NCI-H146 treated with DMSO at 0.1 percent for 48 hours (cell line): ENCODE data around the gene PRSS23.

Experiments
- DNase-seq: peaks from one replicate; lab custom pipeline; 2025; ENCODE audit not compliant: unreplicated experiment; lab: John Stamatoyannopoulos, UW

The PRSS23 gene

DNA sequence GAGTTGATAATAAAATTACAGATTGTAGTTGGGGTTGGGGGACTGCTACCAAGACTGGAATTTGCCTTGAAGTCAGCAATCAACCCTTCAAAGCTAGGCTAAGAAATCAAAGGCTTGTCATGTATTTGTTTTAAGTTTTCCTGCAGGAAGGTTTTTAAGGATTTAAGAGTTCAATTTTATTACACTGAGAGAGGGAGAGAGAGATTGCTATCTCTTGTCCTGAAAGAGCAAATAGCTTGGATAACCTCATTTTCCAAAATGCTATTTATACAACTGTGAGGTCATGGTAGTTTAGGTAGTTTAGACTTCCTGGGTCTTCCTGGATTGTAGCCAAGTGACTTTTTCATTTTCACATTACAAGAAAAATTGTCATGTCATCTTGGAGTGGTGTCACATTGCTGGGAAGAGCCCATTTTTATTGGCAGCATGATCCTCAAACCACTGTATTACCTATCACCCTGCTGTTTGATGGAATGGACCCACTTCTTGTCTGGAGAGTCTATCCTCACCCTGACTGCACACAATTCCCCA is 10.1 kb upstream of the PRSS23 start:
- no peak for DNase-seq

GRCh38 chr11:86790867-86791849 is 9.2 kb upstream of the PRSS23 start:
- no peak for DNase-seq

DNA sequence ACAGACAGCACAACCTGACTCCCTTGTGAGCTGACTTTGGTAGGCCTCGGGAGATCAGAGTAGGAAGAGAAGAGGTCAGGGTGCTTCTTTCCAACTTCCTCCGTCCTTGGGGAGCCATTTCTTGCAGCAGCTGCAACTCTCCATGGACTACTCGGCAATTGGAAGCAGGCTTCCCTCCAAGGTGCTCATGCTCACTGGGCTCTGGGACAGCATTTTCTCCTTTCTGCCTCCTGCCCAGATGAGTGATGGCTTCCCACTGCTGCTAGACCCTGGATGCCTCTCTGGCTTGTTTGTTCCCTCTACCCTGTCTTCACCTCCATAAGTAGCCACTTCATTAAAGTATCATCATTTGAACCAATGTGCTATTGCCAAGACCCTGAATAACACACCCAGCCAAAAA is 8.2 kb upstream of the PRSS23 start:
- DNase-seq = no peak

DNA sequence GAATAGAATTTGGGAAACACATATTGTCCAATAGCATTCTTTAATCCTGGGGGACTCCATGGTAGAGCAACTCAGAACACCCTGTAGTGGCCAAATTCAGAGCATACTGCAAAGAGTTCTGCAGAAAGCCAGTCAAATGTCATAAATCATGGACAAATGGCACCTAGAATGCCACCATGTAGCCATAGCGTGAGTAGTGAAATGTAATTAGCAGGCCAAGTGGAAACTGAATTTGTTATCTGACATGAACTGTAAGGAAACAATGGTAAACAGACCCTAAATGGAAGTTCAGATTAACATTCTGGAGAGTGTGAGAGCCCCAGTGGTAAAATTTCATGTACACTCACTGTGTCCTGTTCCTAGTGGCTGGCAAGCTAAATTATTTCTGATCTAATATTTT is 7.0 kb upstream of the PRSS23 start:
- no peak for DNase-seq

DNA sequence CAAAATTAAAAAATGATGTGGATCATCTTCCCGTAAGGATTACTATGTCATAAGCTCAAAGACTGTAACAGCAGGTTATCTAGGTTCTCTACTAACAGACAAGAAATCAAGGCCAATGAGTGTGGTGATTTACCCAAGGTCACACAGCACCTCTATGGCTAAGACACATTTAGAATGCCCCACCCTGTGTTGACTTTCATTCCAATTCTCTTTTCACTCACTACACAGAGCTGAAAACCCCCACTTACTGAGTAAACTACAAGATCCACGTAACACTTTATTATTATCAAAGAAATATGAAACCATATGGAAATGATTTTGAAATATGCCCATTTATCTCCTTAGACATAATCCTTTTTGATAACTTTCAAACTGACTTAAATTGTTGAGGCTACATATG is 4.8 kb upstream of the PRSS23 start:
- no peak for DNase-seq

DNA sequence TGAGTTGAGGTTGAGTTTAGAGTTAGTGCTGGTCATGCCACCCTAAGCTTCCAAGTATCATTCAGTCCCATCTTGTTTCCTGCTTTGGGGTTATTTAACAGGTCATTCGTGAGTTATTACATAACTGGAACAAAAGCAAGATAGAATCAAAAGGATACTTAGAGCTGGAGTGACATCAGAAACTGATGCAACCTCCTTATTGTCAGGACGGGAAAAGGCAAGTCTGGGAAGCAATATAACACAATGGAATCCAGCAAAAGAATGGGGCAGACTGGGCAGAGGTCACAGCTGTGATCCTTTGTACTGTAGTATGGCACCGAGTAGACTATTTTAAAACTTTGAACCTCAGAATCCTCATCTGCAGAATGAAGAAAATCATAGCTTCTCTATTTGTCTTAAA is 4.4 kb upstream of the PRSS23 start:
- no peak for DNase-seq

DNA sequence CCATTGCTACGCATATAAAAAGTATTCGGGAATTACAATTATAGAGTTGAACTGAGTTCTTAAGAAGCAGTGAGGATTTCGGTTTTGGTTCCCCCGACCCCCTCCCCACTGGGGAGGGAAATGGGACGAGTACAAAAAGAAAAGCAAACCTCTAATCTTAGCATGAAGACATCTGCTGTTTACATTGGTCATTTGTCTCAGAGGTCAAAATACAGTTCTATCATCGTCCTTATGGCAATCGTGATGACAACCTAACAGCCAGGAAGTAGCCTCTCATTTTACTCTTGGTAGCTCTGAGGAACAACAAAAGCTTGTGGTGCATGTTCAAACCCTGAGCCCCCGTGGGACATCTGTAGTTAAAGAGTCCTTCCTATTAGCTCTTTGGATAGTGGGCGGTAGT is 3.2 kb upstream of the PRSS23 start:
- no peak for DNase-seq

DNA sequence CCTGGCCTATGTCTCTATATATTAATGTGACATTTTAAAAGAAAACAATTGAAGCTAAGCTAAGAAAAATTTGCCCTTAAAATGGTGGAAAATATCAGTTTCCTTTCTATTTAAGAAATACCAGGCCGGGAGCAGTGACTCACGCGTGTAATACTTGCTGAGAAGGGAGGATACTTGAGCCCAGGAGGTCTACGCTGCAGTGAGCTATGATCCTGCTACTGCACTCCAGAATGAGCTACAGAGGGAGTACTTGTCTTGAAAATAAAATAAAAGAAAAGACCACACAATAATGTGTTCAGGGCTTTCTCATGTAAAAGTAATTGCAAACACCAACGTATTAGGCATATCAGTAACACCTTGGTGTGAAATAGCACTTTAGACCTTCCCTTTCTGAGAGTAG is 1.4 kb upstream of the PRSS23 start:
- DNase-seq = no peak

DNA sequence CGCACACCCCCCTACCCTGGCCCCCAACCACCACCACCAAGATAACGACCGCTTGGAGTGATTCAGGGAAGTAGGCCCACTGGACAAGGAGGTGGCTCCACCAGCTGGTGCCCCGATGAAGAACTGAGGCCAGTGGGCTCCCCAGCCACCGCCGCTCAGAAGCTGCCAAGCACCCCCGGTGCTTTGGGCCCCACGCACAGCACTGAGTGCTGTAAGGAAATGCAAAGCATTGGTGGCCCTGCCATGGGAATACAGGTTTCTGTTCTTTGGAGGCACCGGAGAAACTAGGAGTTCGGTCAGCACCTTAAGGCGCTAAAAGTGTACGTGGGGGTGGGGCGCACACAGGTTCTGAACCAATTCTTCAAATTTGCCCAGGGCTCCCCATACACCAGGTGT is 664 bp upstream of the PRSS23 start:
- no peak for DNase-seq

GRCh38 chr11:86800960-86801272 is 574 bp downstream of the PRSS23 start:
- no peak for DNase-seq

- no peak for DNase-seq
These were observed 1.0 kb downstream of the PRSS23 start for GRCh38 chr11:86801364-86801763.

GRCh38 chr11:86802146-86802545 is 1.8 kb downstream of the PRSS23 start:
- DNase-seq = no peak

- DNase-seq = no peak
These were observed 2.3 kb downstream of the PRSS23 start for GRCh38 chr11:86802601-86803051.

DNA sequence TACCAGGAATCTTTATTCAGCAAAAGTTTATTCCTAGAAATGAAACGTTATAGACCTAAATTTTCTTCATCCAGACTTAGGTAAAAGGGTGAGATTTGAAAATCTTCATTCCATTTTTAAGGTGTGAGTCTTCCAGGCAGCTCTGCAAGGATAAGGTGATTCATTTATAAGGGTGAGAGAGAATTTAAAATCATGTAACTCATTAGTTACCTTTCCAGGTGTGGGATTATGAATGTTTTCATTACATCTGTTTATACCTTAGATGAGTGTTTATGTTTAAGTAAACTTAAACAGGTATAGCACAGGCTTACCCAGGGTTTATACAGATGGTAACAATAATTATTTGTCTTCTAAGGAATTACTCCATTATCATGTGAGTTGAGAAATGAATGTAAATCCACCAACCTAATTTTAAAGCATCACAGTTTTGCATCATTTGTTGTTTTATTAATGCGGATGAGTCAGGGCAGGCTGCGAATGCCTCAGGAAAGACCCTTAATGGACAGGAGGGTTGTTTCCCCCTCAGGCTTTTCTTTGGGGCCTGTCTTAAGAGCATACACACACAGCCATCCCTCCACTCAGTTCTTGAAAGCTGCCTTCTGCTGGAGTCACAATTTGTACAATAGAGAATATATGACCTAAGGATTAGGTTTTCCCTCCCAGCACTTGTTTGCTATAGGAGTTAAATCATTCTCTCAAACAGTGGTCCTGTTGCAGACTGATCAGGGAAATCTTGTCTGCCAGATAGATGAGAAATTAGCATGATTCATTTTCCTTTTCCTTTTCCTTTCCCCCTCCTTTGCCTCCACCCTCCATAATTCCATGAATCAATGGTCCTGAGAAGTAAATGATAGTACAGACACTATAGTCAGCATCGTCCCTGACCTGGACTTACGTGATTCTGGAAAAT is 3.0 kb downstream of the PRSS23 start:
- no peak for DNase-seq

DNA sequence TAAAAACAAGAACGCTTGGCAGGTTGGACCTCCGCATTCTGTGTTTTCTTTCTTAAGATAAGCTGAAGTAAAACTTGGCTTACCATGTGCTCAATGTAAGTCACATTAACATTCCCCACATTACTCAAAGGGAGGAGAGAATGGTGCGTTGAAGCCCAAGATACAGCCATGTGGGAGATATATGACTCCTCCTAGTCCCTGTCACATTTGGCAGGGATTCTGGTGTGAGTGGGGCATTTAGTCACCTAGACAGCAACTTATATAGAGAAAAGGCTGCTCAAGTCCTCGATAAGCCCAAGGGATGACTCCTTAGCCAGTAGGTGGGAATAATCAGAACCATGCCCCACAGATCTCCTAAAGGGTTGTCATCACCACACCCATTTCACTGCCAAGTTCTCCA is 4.6 kb downstream of the PRSS23 start:
- no peak for DNase-seq

DNA sequence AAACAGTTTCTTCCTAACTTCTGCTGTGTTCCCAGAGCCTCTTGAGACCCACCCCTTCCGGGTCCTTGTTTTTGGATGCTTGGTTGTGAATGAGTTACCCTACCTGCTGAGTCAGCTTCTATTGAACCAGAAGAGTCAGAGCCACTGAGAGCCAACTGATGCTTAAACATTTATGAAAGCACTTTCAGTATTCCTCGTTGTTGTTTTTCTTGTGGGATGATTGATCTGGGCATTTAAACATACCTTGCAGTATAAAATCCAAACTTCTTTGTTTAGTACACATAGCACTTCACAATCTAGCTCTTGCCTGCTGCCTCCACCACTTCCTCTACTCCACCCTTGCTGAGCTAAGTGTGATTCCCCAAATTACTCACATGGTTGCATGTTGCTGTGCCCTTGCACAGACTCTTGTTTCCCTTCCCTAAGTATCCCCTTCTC is 5.5 kb downstream of the PRSS23 start:
- no peak for DNase-seq

GRCh38 chr11:86806903-86807302 is 6.6 kb downstream of the PRSS23 start:
- no peak for DNase-seq

GRCh38 chr11:86807360-86807759 is 7.0 kb downstream of the PRSS23 start:
- no peak for DNase-seq

- no peak for DNase-seq
These were observed 9.2 kb downstream of the PRSS23 start for GRCh38 chr11:86809561-86809960.

- no peak for DNase-seq
These were observed 9.9 kb downstream of the PRSS23 start for GRCh38 chr11:86810288-86810687.

DNA sequence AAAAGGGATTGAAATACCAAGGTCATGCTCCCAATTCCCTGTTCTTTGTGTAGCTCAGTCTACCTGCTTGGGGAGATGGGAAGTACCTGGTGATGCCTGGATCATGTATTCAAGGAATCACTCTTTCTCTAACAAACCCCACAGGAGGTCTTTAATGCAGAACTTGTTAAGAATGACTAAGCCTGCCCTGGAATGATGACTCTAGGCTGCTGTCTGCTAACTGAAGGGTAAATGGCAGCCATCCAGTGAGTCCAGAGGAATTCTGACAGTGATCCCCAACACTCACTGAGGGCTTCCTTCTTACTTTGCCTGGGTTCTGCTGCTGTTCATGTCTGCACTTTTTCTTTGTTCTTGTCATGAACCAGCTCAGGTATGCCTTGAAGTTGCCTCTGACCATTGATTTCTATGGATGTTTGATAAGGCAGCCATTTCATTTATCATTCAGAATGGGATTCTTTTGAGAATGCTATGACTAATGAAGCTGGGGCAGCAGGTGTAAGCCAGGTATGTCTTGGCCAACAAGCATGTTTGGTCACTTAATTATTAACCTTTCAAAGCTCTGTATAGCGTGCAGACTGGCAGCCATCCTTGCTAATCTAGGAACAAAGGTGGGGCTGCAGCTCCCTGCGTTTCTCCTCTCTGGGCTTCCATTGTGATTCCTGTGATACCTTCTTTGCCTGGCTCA is 11.4 kb downstream of the PRSS23 start:
- no peak for DNase-seq
